Mesenchymal stem cell (in vitro differentiated cells and primary cell): ENCODE results near the gene LIPC.

Source experiments
- DNase-seq: peaks from one replicate; pipeline ENCODE4 v3.0.0-alpha.2; 2013
- H2AFZ ChIP-seq: one replicate; pipeline ENCODE4 v1.6.1; 2013; ENCODE audit warnings: low read depth, mild to moderate bottlenecking, control low read depth, inconsistent platforms, low read length, moderate library complexity
- H2AK5ac ChIP-seq: 2 replicates; pipeline ENCODE4 v1.6.1; 2013; ENCODE audit warnings: low read length, moderate library complexity, mild to moderate bottlenecking, inconsistent platforms; ENCODE audit not compliant: severe bottlenecking
- H2BK120ac ChIP-seq: one replicate; pipeline ENCODE4 v1.6.1; 2013; ENCODE audit warnings: low read depth, mild to moderate bottlenecking, inconsistent platforms, low read length, moderate library complexity
- H2BK12ac ChIP-seq, 2 experiments: one replicate each; pipeline ENCODE4 v1.6.1; 2013; ENCODE audit warnings: inconsistent platforms in 2 of 2, low read length in 2 of 2, mild to moderate bottlenecking in 2 of 2, moderate library complexity in 2 of 2, control low read depth in 1 of 2
- H2BK15ac ChIP-seq: one replicate; pipeline ENCODE4 v1.6.1; 2013; ENCODE audit warnings: mild to moderate bottlenecking, low read depth, inconsistent platforms; ENCODE audit not compliant: poor library complexity, severe bottlenecking
- H2BK5ac ChIP-seq: 2 replicates; pipeline ENCODE4 v1.6.1; 2013; ENCODE audit warnings: low read depth, mild to moderate bottlenecking, low read length, control low read depth, inconsistent platforms; ENCODE audit not compliant: poor library complexity, severe bottlenecking
- H3K14ac ChIP-seq, 2 experiments: one replicate each; pipeline ENCODE4 v1.6.1; 2013; ENCODE audit warnings: inconsistent platforms in 2 of 2, low read length in 2 of 2, control low read depth in 1 of 2, mild to moderate bottlenecking in 1 of 2, moderate library complexity in 1 of 2
- H3K18ac ChIP-seq, 2 experiments: one replicate each; pipeline ENCODE4 v1.6.1; 2013; ENCODE audit warnings: inconsistent platforms in 2 of 2, low read length in 2 of 2, control low read depth in 1 of 2, low read depth in 1 of 2, mild to moderate bottlenecking in 1 of 2
- H3K23ac ChIP-seq, 2 experiments: one replicate each; pipeline ENCODE4 v1.6.1; 2013; ENCODE audit warnings: inconsistent platforms in 2 of 2, low read length in 2 of 2, mild to moderate bottlenecking in 2 of 2, moderate library complexity in 2 of 2, control low read depth in 1 of 2
- H3K27ac ChIP-seq: 2 replicates; pipeline ENCODE4 v1.5.1; 2013; ENCODE audit warnings: mild to moderate bottlenecking, moderate library complexity, low read length, control low read depth, inconsistent platforms; ENCODE audit not compliant: poor library complexity, severe bottlenecking
- H3K27me3 ChIP-seq, 2 experiments: 2 replicates each; pipeline versions ENCODE4 v1.6.1 to v1.7.0; 2013; ENCODE audit warnings: low read length in 2 of 2, mild to moderate bottlenecking in 2 of 2, moderate library complexity in 2 of 2, control low read depth in 1 of 2, inconsistent platforms in 1 of 2; ENCODE audit not compliant: control insufficient read depth in 1 of 2, insufficient read depth in 1 of 2
- H3K36me3 ChIP-seq, 2 experiments: 2 replicates each; pipeline versions ENCODE4 v1.6.1 to v1.7.0; 2013; ENCODE audit warnings: low read length in 2 of 2, control low read depth in 1 of 2, inconsistent platforms in 1 of 2, low read depth in 1 of 2, mild to moderate bottlenecking in 1 of 2; ENCODE audit not compliant: insufficient read depth in 2 of 2, control insufficient read depth in 1 of 2
- H3K4ac ChIP-seq, 2 experiments: one replicate each; pipeline ENCODE4 v1.6.1; 2013; ENCODE audit warnings: inconsistent platforms in 2 of 2, low read length in 2 of 2, mild to moderate bottlenecking in 2 of 2, moderate library complexity in 2 of 2, control low read depth in 1 of 2, low read depth in 1 of 2
- H3K4me1 ChIP-seq: 2 replicates; pipeline ENCODE4 v1.6.1; 2013; ENCODE audit warnings: low read depth, low read length, control low read depth; ENCODE audit not compliant: control insufficient read depth, insufficient read depth
- H3K4me2 ChIP-seq: 2 replicates; pipeline ENCODE4 v1.6.1; 2013; ENCODE audit warnings: low read length, mild to moderate bottlenecking, inconsistent platforms; ENCODE audit not compliant: poor library complexity, severe bottlenecking
- H3K4me3 ChIP-seq, 2 experiments: 2 replicates each; pipeline versions ENCODE4 v1.5.1 to v1.7.0; 2013; ENCODE audit warnings: low read length in 2 of 2, mild to moderate bottlenecking in 2 of 2, control low read depth in 1 of 2, low read depth in 1 of 2; ENCODE audit not compliant: insufficient read depth in 1 of 2
- H3K79me1 ChIP-seq: replicated peaks from 2 replicates; pipeline ENCODE4 v1.6.1; 2013; ENCODE audit warnings: mild to moderate bottlenecking, control low read depth, low read length, inconsistent platforms; ENCODE audit not compliant: poor library complexity, severe bottlenecking
- H3K9ac ChIP-seq: 2 replicates; pipeline ENCODE4 v1.7.0; 2013; ENCODE audit warnings: mild to moderate bottlenecking, low read length, moderate library complexity
- H3K9me3 ChIP-seq: 2 replicates; pipeline ENCODE4 v1.7.0; 2013; ENCODE audit warnings: mild to moderate bottlenecking, low read length; ENCODE audit not compliant: control insufficient read depth
- H4K8ac ChIP-seq: one replicate; pipeline ENCODE4 v1.6.1; 2013; ENCODE audit warnings: inconsistent platforms, mild to moderate bottlenecking, low read length, moderate library complexity
- H4K91ac ChIP-seq: one replicate; pipeline ENCODE4 v1.6.1; 2013; ENCODE audit warnings: mild to moderate bottlenecking, low read length, inconsistent platforms
- WGBS: methylation state at CpG from one replicate; pipeline ENCODE4 v1.1.7; 2013; ENCODE audit warnings: mixed read lengths; 5-methylcytosine and 5-hydroxymethylcytosine counted together

The LIPC gene

GRCh38 chr15:58506064-58506490 is 74.3 kb downstream of the LIPC start:
- Histone ChIP-seq H3K23ac (no peak overlapping the region), H2BK5ac (no peak overlapping the region), H3K4me1 (peaks cover 3% of the 10 kb centered on the region), H3K4ac (peak overlapping the region in 1 of 2 experiments; percentile 57), H3K9ac (no peak overlapping the region), H4K91ac (no peak overlapping the region), H2BK12ac (peak overlapping the region; percentile 18 to 47), H3K14ac (no peak overlapping the region), H3K27me3 (peaks cover 0 to 4% of the 10 kb centered on the region in 2 experiments), H3K18ac (no peak overlapping the region), H3K4me2 (no peak overlapping the region), H4K8ac (no peak overlapping the region), H3K9me3 (no peaks in the 10 kb centered on the region), H3K79me1 (no peaks in the 10 kb centered on the region), H3K4me3 (no peak overlapping the region), H3K27ac (no peak overlapping the region), H2AFZ (no peak overlapping the region), H2AK5ac (no peak overlapping the region), H2BK15ac (no peak overlapping the region), H3K36me3 (peaks cover 0 to 3% of the 10 kb centered on the region in 2 experiments), H2BK120ac (no peak overlapping the region)
- WGBS, result 93% methylated on average over 4 of the region's 4 CpGs
- no peak for DNase-seq

- Histone ChIP-seq H2BK12ac (no peak overlapping the region), H3K9ac (no peak overlapping the region), H3K4me1 (peaks cover 6% of the 10 kb centered on the region), H3K27me3 (peaks cover 0 to under 1% of the 10 kb centered on the region in 2 experiments), H4K91ac (no peak overlapping the region), H3K18ac (no peak overlapping the region), H3K14ac (no peak overlapping the region), H3K9me3 (no peaks in the 10 kb centered on the region), H2AK5ac (no peak overlapping the region), H3K4me2 (no peak overlapping the region), H3K79me1 (no peaks in the 10 kb centered on the region), H3K27ac (no peak overlapping the region), H3K4me3 (no peak overlapping the region), H4K8ac (no peak overlapping the region), H2AFZ (no peak overlapping the region), H2BK5ac (no peak overlapping the region), H3K36me3 (peaks cover 0 to 3% of the 10 kb centered on the region in 2 experiments), H3K4ac (no peak overlapping the region), H2BK120ac (no peak overlapping the region), H2BK15ac (no peak overlapping the region), H3K23ac (no peak overlapping the region)
- no peak for DNase-seq
- WGBS, result 96% methylated on average over 7 of the region's 9 CpGs
Observed at GRCh38 chr15:58506783-58507668, 75.2 kb downstream of the LIPC start.

- no peak overlapping the region for H2BK15ac ChIP-seq
- 91% methylated on average over 1 of the region's 1 CpG for WGBS
- H3K27me3 ChIP-seq, result peaks cover 0 to 4% of the 10 kb centered on the region in 2 experiments
- H3K36me3 ChIP-seq, result no peaks in the 10 kb centered on the region
- no peak overlapping the region for H3K18ac ChIP-seq
- H2AFZ ChIP-seq, result no peak overlapping the region
- H3K79me1 ChIP-seq, result no peaks in the 10 kb centered on the region
- no peak overlapping the region for H3K27ac ChIP-seq
- H4K8ac ChIP-seq, result no peak overlapping the region
- no peak overlapping the region for H3K4me2 ChIP-seq
- H4K91ac ChIP-seq, result no peak overlapping the region
- no peak overlapping the region for H3K4ac ChIP-seq
- DNase-seq, result no peak
- H2BK120ac ChIP-seq, result no peak overlapping the region
- H2BK5ac ChIP-seq, result no peak overlapping the region
- no peak overlapping the region for H3K9ac ChIP-seq
- peaks cover under 1% of the 10 kb centered on the region for H3K9me3 ChIP-seq
- no peak overlapping the region for H3K23ac ChIP-seq
- H3K14ac ChIP-seq, result no peak overlapping the region
- H2BK12ac ChIP-seq, result no peak overlapping the region
- H3K4me3 ChIP-seq, result no peak overlapping the region
- H3K4me1 ChIP-seq, result peaks cover 7% of the 10 kb centered on the region
- no peak overlapping the region for H2AK5ac ChIP-seq
Observed at GRCh38 chr15:58509556-58509955, 77.8 kb downstream of the LIPC start.

GRCh38 chr15:58510715-58511598 is 79.2 kb downstream of the LIPC start:
- WGBS, result 41% methylated on average over 8 of the region's 10 CpGs
- peak overlapping the region; percentile 18 to 53 for H2BK12ac ChIP-seq
- peak overlapping the region; percentile 31 for H4K8ac ChIP-seq
- H2AFZ ChIP-seq, result no peak overlapping the region
- peaks cover 6% of the 10 kb centered on the region for H3K9me3 ChIP-seq
- H2BK5ac ChIP-seq, result no peak overlapping the region
- H3K27ac ChIP-seq, result no peak overlapping the region
- H2BK120ac ChIP-seq, result no peak overlapping the region
- H3K79me1 ChIP-seq, result no peaks in the 10 kb centered on the region
- no peak overlapping the region for H3K4me3 ChIP-seq
- H3K9ac ChIP-seq, result no peak overlapping the region
- no peak overlapping the region for H3K23ac ChIP-seq
- H3K36me3 ChIP-seq, result no peaks in the 10 kb centered on the region
- H3K18ac ChIP-seq, result no peak overlapping the region
- H3K27me3 ChIP-seq, result peaks cover 0 to 4% of the 10 kb centered on the region in 2 experiments
- H4K91ac ChIP-seq, result no peak overlapping the region
- H3K14ac ChIP-seq, result no peak overlapping the region
- H2BK15ac ChIP-seq, result peak overlapping the region; percentile 6
- peaks cover 7% of the 10 kb centered on the region for H3K4me1 ChIP-seq
- no peak overlapping the region for H2AK5ac ChIP-seq
- H3K4ac ChIP-seq, result no peak overlapping the region
- H3K4me2 ChIP-seq, result no peak overlapping the region
- peak; percentile 57 for DNase-seq
